Right atrium auricular region (tissue), 2 donors: ENCODE data around the gene CPNE8. TPM values are rescaled to one million over a fixed set of nuclear protein-coding genes. Genes with fewer than 3 reads are reported as not detected.
A peak's percentile ranks its signal among the peaks of the same experiment; 100 is the strongest.

Experiments
- DNase-seq: peaks from one replicate; pipeline ENCODE4 v3.0.0-alpha.2; 2019; ENCODE audit warnings: low spot score
- H3K27ac ChIP-seq, 2 donors: fragments of 200-600 bp; sonication (generic); 1 replicate in 1 of 2; 2 replicates in 1 of 2; pipeline ENCODE4 v1.5.1; 2016 to 2019
- H3K27me3 ChIP-seq, 2 donors: fragments of 200-600 bp; sonication (generic); one replicate each; pipeline versions ENCODE4 v1.5.1 to v1.6.0; 2017 to 2019
- H3K36me3 ChIP-seq: fragments of 200-600 bp; sonication (generic); one replicate; pipeline ENCODE4 v1.5.1; 2016
- H3K4me1 ChIP-seq, 2 donors: fragments of 200-600 bp; sonication (generic); one replicate each; pipeline versions ENCODE4 v1.5.1 to v1.6.0; 2017 to 2019
- H3K4me3 ChIP-seq, 2 donors: fragments of 200-600 bp; sonication (generic); 1 replicate in 1 of 2; 2 replicates in 1 of 2; pipeline ENCODE4 v1.5.1; 2017 to 2019; ENCODE audit warnings: mild to moderate bottlenecking in 1 of 2, moderate library complexity in 1 of 2
- H3K9me3 ChIP-seq, 2 donors: fragments of 200-600 bp; sonication (generic); one replicate each; pipeline ENCODE4 v1.5.1; 2019
- CTCF ChIP-seq, 2 donors: fragments of 200-600 bp; sonication (generic); IDR thresholded peaks; one replicate each; pipeline ENCODE4 v1.5.1; 2019; ENCODE audit warnings: antibody characterized with exemption in 2 of 2
- total RNA-seq, 2 donors: library from RNA; depleted of rRNA; stranded (reverse); fragments of >200 nt; gene quantifications; one replicate each; pipeline ENCODE4 v1.1.0, GENCODE V29; 2016

CPNE8 gene
- total RNA-seq, 2 donors from 2014 or later: 33.1 to 36.2 TPM

- no peak for TF ChIP-seq CTCF (IDR thresholded peaks at IDR 0.05)
- H3K36me3 ChIP-seq: peaks cover 32% of the 10 kb centered on the region
Observed at GRCh38 chr12:38669530-38669929, 235.9 kb downstream of the CPNE8 start.

GRCh38 chr12:38669081-38669480 is 236.3 kb downstream of the CPNE8 start:
- H3K9me3 ChIP-seq: no peaks in the 10 kb centered on the region
- H3K27ac ChIP-seq: no peak overlapping the region
- no peak overlapping the region for H3K4me3 ChIP-seq
- no peaks in the 10 kb centered on the region for H3K27me3 ChIP-seq
- no peak for TF ChIP-seq CTCF (IDR thresholded peaks at IDR 0.05)
- DNase-seq: no peak
- no peaks in the 10 kb centered on the region for H3K4me1 ChIP-seq
- H3K36me3 ChIP-seq: peaks cover 27% of the 10 kb centered on the region

More at GRCh38 chr12:38669530-38669929, 235.9 kb downstream of the CPNE8 start:
- DNase-seq: no peak
- Histone ChIP-seq H3K27ac (no peak overlapping the region), H3K4me3 (no peak overlapping the region), H3K27me3 (no peaks in the 10 kb centered on the region), H3K4me1 (no peaks in the 10 kb centered on the region), H3K9me3 (no peaks in the 10 kb centered on the region)

GRCh38 chr12:38666425-38666824 is 239.0 kb downstream of the CPNE8 start:
- no peak for DNase-seq
- no peak for TF ChIP-seq CTCF (IDR thresholded peaks at IDR 0.05)
- Histone ChIP-seq H3K9me3 (peaks cover 0 to 9% of the 10 kb centered on the region in 2 donors), H3K27me3 (no peaks in the 10 kb centered on the region), H3K27ac (no peak overlapping the region), H3K4me3 (no peak overlapping the region), H3K4me1 (no peaks in the 10 kb centered on the region), H3K36me3 (peaks cover 22% of the 10 kb centered on the region)

GRCh38 chr12:38664661-38665269 is 240.6 kb downstream of the CPNE8 start:
- peak; percentile 12 to 52 for TF ChIP-seq CTCF (IDR thresholded peaks at IDR 0.05)
- Histone ChIP-seq H3K27me3 (no peaks in the 10 kb centered on the region), H3K4me3 (no peak overlapping the region), H3K27ac (no peak overlapping the region), H3K36me3 (peaks cover 24% of the 10 kb centered on the region), H3K9me3 (peaks cover 0 to 14% of the 10 kb centered on the region in 2 donors), H3K4me1 (no peaks in the 10 kb centered on the region)
- DNase-seq: no peak

GRCh38 chr12:38662829-38663228 is 242.6 kb downstream of the CPNE8 start:
- Histone ChIP-seq H3K27ac (no peak overlapping the region), H3K4me1 (no peaks in the 10 kb centered on the region), H3K36me3 (peaks cover 24% of the 10 kb centered on the region), H3K9me3 (peaks cover 0 to 14% of the 10 kb centered on the region in 2 donors), H3K27me3 (no peaks in the 10 kb centered on the region), H3K4me3 (no peak overlapping the region)
- TF ChIP-seq CTCF (IDR thresholded peaks at IDR 0.05): no peak
- DNase-seq: no peak

- Histone ChIP-seq H3K36me3 (no peaks in the 10 kb centered on the region), H3K27ac (no peak overlapping the region), H3K4me1 (no peaks in the 10 kb centered on the region), H3K27me3 (no peaks in the 10 kb centered on the region), H3K4me3 (no peak overlapping the region), H3K9me3 (no peaks in the 10 kb centered on the region)
- no peak for TF ChIP-seq CTCF (IDR thresholded peaks at IDR 0.05)
- no peak for DNase-seq
Observed at GRCh38 chr12:38653650-38654049, 251.7 kb downstream of the CPNE8 start.
